Activated CD8-positive, alpha-beta memory T cell treated with anti-CD3 and anti-CD28 coated beads for 48 hours (primary cell): ENCODE measurements around the gene C10orf71.

Source experiments
- DNase-seq, 3 experiments: peaks; one replicate each; pipeline ENCODE4 v3.0.0-alpha.2; 2020; ENCODE audit warnings: low read depth in 2 of 3, low spot score in 2 of 3

Gene C10orf71

GRCh38 chr10:49273626-49274025, 25.3 kb upstream of the C10orf71 start:
- no peak for DNase-seq

- no peak for DNase-seq
Measured at GRCh38 chr10:49274886-49275285, 24.1 kb upstream of the C10orf71 start.

GRCh38 chr10:49275896-49276295, 23.1 kb upstream of the C10orf71 start:
- no peak for DNase-seq

- no peak for DNase-seq
Measured at GRCh38 chr10:49276596-49276995, 22.4 kb upstream of the C10orf71 start.

- DNase-seq: no peak
Measured at GRCh38 chr10:49277973-49278372, 21.0 kb upstream of the C10orf71 start.

DNA sequence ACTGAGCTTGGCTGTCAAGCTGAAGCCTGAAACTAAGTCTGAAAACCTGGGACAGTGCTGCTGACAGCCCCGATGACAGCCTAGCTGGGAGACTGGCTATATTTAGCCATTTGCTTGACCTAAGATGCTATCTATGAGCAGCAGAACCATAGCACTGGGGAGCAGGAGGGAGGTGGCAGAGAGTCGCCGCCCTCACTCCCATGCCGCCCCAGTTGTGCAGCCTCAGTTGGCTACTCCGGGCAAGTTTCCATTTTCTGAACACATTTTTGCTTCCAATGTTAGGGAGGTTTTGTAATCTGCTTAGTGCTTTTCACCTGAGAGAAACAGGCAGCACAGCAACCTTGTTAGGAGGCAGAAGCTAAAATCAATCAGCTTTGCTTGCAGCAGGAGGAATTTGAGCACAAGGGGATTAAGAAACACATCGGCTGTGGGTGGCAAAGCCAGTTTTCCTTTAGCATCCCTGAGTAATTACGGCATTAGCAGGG, 20.4 kb upstream of the C10orf71 start:
- no peak for DNase-seq

GRCh38 chr10:49279015-49279880, 19.7 kb upstream of the C10orf71 start:
- DNase-seq: no peak

GRCh38 chr10:49280001-49280408, 19.0 kb upstream of the C10orf71 start:
- DNase-seq: no peak

GRCh38 chr10:49281461-49281860, 17.5 kb upstream of the C10orf71 start:
- no peak for DNase-seq

- no peak for DNase-seq
Measured at GRCh38 chr10:49282306-49282705, 16.7 kb upstream of the C10orf71 start.

- no peak for DNase-seq
Measured at GRCh38 chr10:49282879-49283341, 16.1 kb upstream of the C10orf71 start.

DNA sequence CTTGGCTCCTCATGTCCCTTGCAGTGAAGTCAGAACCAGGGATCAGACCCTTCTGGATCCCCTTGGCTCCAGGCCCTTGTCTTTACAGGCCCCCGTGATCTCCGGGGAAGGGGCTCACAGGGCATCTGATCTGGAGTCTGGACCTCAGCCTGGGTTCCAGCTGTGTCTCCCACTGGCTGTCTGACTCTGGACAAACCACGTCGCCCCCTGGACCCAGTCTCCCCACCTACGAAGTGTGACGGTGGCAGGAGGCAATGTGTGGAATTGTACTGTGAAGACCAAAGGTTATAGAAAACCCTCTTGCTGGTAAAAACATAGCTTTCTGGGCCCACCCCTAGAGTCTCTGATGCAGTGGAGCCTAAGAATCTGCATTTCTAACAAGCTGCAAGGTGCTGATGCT, 15.5 kb upstream of the C10orf71 start:
- no peak for DNase-seq

DNA sequence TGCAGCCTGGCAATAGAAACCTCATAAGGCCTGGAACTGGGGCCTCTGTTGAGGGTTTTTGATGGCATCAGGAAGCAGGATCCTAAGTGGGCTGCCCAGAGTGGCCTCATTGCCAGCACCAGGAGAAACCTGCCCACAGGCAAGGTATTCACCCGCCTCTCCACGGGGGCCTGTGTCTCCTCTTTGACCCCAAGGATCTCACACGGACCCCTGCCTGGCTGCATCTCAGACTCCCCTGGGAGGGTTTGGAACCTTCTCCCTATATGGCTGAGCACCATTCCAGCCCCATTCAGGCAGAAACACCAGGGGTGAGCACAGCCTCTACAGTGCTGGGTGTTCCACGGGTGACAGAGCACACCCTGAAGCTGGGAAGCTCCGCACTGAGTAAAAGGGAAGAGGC, 14.6 kb upstream of the C10orf71 start:
- no peak for DNase-seq

DNA sequence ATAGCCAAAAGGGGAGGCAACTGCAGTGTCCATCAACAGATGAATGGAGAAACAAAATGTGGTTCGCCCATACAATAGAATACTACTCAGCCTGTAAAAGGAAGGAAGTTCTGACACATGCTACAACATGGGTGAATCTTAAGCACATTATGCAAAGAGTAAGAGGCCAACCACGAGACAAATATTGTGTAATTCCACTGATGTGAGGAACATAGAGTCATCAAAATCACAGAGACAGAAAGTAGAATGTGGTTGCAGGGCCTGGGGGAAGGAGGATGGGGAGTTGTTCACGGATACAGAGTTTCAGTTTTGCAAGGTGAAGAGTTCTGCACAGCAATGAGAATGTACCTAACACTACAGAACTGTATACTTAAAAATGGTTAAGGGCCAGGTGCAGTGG, 13.7 kb upstream of the C10orf71 start:
- DNase-seq: no peak

DNA sequence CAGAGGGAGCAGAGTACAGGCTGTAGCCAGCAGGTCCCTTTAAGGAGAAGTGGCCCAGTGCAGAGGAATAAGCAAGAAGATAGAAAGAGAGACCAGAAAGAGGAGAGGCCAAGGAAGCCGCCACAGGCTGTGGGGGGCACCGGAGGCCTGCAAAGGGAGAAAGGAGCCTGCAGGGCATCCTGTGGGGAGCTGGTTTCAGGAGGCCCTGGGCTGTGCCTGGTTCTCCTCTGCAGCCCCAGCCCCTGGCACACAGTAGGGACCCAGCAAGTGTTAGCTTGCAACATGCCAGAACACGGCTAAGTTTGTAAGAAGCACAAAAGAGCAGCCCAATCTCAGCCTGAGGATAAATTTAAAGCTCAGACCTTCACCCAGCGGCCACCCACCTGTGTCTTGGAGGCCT, 12.3 kb upstream of the C10orf71 start:
- DNase-seq: no peak

GRCh38 chr10:49287689-49288340, 11.2 kb upstream of the C10orf71 start:
- no peak for DNase-seq

DNA sequence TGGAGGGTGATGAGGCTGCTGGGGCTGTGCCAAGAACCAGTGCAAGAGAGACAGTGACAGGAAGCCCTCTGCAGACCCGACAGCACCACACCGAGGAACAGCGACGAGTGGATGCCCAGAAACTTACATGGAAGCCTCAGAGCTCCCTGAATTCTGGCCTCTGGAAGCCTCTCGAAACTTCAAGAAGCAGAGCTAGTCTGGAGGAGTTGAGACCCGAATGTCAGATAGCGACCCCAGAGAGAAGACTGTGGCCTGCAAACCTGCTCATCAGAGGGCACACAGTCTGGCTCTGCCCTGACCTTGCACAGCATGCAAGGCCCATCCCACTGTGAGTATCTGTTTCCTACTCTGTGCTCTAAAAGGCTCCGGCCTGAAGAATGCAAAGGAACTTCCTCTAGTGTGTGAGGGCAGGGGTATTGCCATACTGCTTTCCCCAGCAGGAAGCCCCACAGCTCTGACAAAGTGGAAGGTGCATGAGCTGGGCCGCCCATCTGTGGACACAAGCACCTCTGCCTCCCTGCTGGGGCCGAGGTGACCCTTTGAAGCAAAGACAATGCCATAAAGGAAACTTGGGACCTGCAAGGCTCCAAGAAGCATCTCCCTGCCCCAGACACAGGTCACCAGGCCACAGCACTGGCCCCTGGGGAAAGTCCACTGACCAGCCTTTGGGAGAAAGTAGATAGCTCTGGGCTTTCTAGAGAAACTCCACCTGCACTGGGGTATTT, 10.5 kb upstream of the C10orf71 start:
- no peak for DNase-seq

DNA sequence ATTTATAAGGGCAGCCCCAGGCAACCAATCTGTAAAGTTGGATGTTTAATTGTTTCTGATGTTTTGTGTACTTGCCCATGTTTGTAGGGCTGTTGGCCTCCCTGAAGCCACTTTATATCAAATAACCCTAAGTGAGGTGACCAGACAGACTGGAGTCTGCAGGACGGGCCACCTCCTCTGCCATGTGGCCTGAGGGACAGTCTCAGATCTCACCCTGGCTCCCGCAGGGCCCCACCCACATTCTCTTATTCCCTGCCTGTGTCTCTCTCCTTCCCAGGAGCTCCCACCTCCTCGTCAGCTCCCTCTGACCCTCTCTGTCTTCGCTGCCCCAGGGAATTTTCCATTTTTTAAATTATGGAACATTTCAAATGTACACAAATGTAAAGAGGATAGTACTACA, 9.5 kb upstream of the C10orf71 start:
- no peak for DNase-seq

GRCh38 chr10:49290131-49290530, 8.8 kb upstream of the C10orf71 start:
- no peak for DNase-seq

GRCh38 chr10:49290607-49291006, 8.4 kb upstream of the C10orf71 start:
- no peak for DNase-seq

GRCh38 chr10:49292565-49293207, 6.3 kb upstream of the C10orf71 start:
- DNase-seq: no peak
